ENCODE data around the gene EFCAB6.

The EFCAB6 gene

GRCh38 chr22:43792905-43793304, 19.2 kb downstream of the EFCAB6 start:
- TF ChIP-seq TEAD4 (IDR thresholded peaks at IDR 0.05) (no peak), EGR1 (IDR thresholded peaks at IDR 0.05) (no peak), CEBPB (IDR thresholded peaks at IDR 0.05) (no peak), RAD21 (IDR thresholded peaks at IDR 0.05; ENCODE audit: low read depth) (no peak), CREB1 (IDR thresholded peaks at IDR 0.05; ENCODE audit: low read depth) (no peak), FOXM1 (IDR thresholded peaks at IDR 0.05; ENCODE audit: borderline replicate concordance, low read depth) (no peak), USF1 (IDR thresholded peaks at IDR 0.05) (no peak), NFIC (IDR thresholded peaks at IDR 0.05) (no peak), YY1 (IDR thresholded peaks at IDR 0.05; ENCODE audit: low read depth) (no peak), TCF12 (IDR thresholded peaks at IDR 0.05; ENCODE audit: low read depth) (no peak), EP300 (IDR thresholded peaks at IDR 0.05; ENCODE audit: borderline replicate concordance) (no peak)

GRCh38 chr22:43789452-43789851, 22.7 kb downstream of the EFCAB6 start:
- TF ChIP-seq NFIC (IDR thresholded peaks at IDR 0.05), result no peak
- no peak for TF ChIP-seq CREB1 (IDR thresholded peaks at IDR 0.05; ENCODE audit: low read depth)
- no peak for TF ChIP-seq TCF12 (IDR thresholded peaks at IDR 0.05; ENCODE audit: low read depth)
- no peak for TF ChIP-seq CEBPB (IDR thresholded peaks at IDR 0.05)
- no peak for TF ChIP-seq MAX (IDR thresholded peaks at IDR 0.05)
- TF ChIP-seq ZBTB7A (IDR thresholded peaks at IDR 0.05; ENCODE audit: low read depth), result no peak
- no peak for TF ChIP-seq EGR1 (IDR thresholded peaks at IDR 0.05)
- no peak for TF ChIP-seq REST (IDR thresholded peaks at IDR 0.05; ENCODE audit: low read depth)
- no peak for TF ChIP-seq TAF1 (IDR thresholded peaks at IDR 0.05; ENCODE audit: low read depth)
- TF ChIP-seq RAD21 (IDR thresholded peaks at IDR 0.05; ENCODE audit: low read depth), result no peak
- TF ChIP-seq USF1 (IDR thresholded peaks at IDR 0.05), result no peak
- no peak for TF ChIP-seq TEAD4 (IDR thresholded peaks at IDR 0.05)
- TF ChIP-seq EP300 (IDR thresholded peaks at IDR 0.05; ENCODE audit: borderline replicate concordance), result no peak
- TF ChIP-seq FOXM1 (IDR thresholded peaks at IDR 0.05; ENCODE audit: borderline replicate concordance, low read depth), result no peak
- TF ChIP-seq YY1 (IDR thresholded peaks at IDR 0.05; ENCODE audit: low read depth), result no peak

GRCh38 chr22:43783777-43784176, 28.3 kb downstream of the EFCAB6 start:
- TF ChIP-seq ZBTB7A (IDR thresholded peaks at IDR 0.05; ENCODE audit: low read depth), result no peak
- TF ChIP-seq EGR1 (IDR thresholded peaks at IDR 0.05), result no peak
- TF ChIP-seq CREB1 (IDR thresholded peaks at IDR 0.05; ENCODE audit: low read depth), result no peak
- no peak for TF ChIP-seq RAD21 (IDR thresholded peaks at IDR 0.05; ENCODE audit: low read depth)
- TF ChIP-seq MAX (IDR thresholded peaks at IDR 0.05), result no peak
- TF ChIP-seq CEBPB (IDR thresholded peaks at IDR 0.05), result no peak
- TF ChIP-seq YY1 (IDR thresholded peaks at IDR 0.05; ENCODE audit: low read depth), result no peak

GRCh38 chr22:43782448-43782847, 29.7 kb downstream of the EFCAB6 start:
- TF ChIP-seq FOXM1 (IDR thresholded peaks at IDR 0.05; ENCODE audit: borderline replicate concordance, low read depth) (no peak), ZBTB7A (IDR thresholded peaks at IDR 0.05; ENCODE audit: low read depth) (no peak), MAX (IDR thresholded peaks at IDR 0.05) (no peak), TAF1 (IDR thresholded peaks at IDR 0.05; ENCODE audit: low read depth) (no peak), YY1 (IDR thresholded peaks at IDR 0.05; ENCODE audit: low read depth) (no peak), RAD21 (IDR thresholded peaks at IDR 0.05; ENCODE audit: low read depth) (no peak), USF1 (IDR thresholded peaks at IDR 0.05) (no peak), REST (IDR thresholded peaks at IDR 0.05; ENCODE audit: low read depth) (no peak), CEBPB (IDR thresholded peaks at IDR 0.05) (no peak), EP300 (IDR thresholded peaks at IDR 0.05; ENCODE audit: borderline replicate concordance) (no peak), TCF12 (IDR thresholded peaks at IDR 0.05; ENCODE audit: low read depth) (no peak), CREB1 (IDR thresholded peaks at IDR 0.05; ENCODE audit: low read depth) (no peak), NFIC (IDR thresholded peaks at IDR 0.05) (no peak), EGR1 (IDR thresholded peaks at IDR 0.05) (no peak), TEAD4 (IDR thresholded peaks at IDR 0.05) (no peak)

GRCh38 chr22:43777286-43777685, 34.8 kb downstream of the EFCAB6 start:
- TF ChIP-seq ZBTB7A (IDR thresholded peaks at IDR 0.05; ENCODE audit: low read depth) (no peak), CREB1 (IDR thresholded peaks at IDR 0.05; ENCODE audit: low read depth) (no peak), MAX (IDR thresholded peaks at IDR 0.05) (no peak), NFIC (IDR thresholded peaks at IDR 0.05) (no peak), USF1 (IDR thresholded peaks at IDR 0.05) (no peak), YY1 (IDR thresholded peaks at IDR 0.05; ENCODE audit: low read depth) (no peak), EGR1 (IDR thresholded peaks at IDR 0.05) (no peak), RAD21 (IDR thresholded peaks at IDR 0.05; ENCODE audit: low read depth) (no peak), CEBPB (IDR thresholded peaks at IDR 0.05) (no peak), TCF12 (IDR thresholded peaks at IDR 0.05; ENCODE audit: low read depth) (no peak), TAF1 (IDR thresholded peaks at IDR 0.05; ENCODE audit: low read depth) (no peak), FOXM1 (IDR thresholded peaks at IDR 0.05; ENCODE audit: borderline replicate concordance, low read depth) (no peak), EP300 (IDR thresholded peaks at IDR 0.05; ENCODE audit: borderline replicate concordance) (no peak), REST (IDR thresholded peaks at IDR 0.05; ENCODE audit: low read depth) (no peak), TEAD4 (IDR thresholded peaks at IDR 0.05) (no peak)

Data from Ishikawa (cell line).